Activated T-helper 1 cell treated with Interleukin-2 at 50 U/mL for 16 hours (primary cell): ENCODE measurements around the gene NOTO.
"Not testable (repeated sequence)": the region's sequence is repeated elsewhere in the genome, so short reads cannot be mapped to it uniquely, and the experiment has no call there.

Experiments
- DNase-seq: peaks from one replicate; pipeline ENCODE4 v3.0.0-alpha.2; 2020; ENCODE audit warnings: low read depth

Gene NOTO

GRCh38 chr2:73202156-73203054 is at the start of gene NOTO:
NOTO (plus strand) TSS chr2:73202574; CDS start chr2:73202667, 93 bp downstream.
- no peak for DNase-seq

DNA sequence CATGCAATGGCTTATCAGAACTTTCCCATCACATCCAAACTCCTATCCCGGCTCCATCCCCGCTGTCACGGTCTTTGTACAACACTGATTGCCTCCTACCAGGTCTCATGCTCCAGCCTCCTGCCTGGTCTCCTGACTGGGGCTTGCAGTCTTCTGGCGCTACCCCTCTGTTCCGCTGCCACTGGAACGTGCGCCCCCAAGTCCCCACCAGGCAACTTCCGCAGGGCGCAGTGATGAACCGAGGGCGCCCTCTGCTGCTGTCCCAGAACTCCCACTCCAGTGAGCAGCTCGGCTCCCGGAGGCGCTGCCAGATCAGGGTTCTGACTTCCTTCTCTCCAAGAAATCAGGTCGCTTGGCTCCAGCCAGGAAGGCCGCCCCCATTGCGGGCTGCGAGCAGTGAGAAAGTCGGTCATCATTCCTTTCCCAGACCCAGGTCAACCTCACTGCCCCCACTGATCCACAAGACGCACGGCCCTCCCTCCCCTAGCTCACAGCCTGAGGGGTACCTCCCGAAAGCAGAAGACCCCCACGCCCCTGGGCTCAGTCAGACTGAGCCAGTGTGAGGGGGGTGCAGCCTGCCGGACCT is 45.7 kb upstream of the NOTO start:
- no peak for DNase-seq

GRCh38 chr2:73162856-73163391 is 39.5 kb upstream of the NOTO start:
- DNase-seq = no peak

DNA sequence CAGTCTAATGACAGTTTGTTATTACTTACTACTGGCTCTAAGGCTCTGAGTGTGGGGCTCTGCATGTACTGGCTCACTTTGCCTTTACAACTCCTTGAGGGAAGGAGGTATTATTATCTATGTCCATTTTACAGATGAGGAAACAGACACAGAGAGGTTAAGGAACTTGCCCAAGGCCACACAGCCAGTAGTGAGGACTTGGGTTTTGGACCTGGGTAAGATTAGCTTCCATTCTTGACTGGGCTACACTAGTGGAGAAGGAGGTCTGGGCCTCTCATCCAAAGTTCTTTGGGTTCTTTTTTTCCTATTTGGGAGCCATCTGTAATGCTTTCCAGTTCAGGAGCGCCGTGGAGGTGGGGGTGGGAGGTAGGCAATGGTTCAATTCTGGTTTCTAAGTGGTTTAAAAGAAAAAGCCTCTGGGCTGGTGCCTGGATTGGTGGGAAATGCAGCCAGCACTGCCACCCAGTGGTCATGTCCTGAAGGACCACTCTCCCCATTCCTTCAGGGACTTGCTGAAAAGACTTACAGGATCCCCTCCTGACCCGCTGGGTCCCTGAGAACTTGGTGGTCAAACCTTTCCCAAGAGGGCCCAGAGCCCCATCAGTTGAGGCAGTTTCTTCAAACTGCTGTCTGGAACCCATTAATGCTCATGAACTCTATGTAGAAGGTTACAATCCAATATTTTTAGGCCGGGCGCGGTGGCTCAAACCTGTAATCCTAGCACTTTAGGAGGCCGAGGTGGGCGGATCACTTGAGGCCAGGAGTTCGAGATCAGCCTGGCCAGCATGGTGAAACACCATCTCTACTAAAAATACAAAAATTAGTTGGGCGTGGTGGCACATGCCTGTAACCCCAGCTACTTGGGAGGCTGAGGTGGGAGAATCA is 38.6 kb upstream of the NOTO start:
- DNase-seq = peak; percentile 42

- DNase-seq = not testable (repeated sequence)
Measured at GRCh38 chr2:73165978-73166377, 36.4 kb upstream of the NOTO start.

DNA sequence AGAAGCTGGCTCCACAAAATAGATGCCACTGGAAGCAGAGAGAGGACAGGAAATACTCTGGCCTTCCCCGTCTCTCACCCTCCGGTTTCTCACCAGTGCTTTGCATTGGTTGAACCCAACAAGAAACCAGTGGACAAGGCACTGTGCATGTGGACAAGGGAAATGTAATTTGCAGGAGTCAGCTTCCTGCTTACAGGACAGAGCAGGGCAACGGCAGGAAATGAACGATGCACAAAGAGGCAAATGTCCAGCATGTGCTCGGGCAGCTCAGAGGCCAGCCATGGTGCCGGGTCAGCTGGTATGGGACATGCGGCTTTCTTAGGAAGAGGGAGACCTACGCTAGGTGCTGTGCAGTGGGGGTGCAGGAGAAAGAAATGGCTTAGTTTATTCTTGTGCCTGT is 35.6 kb upstream of the NOTO start:
- not testable (repeated sequence) for DNase-seq

- DNase-seq = not testable (repeated sequence)
Measured at GRCh38 chr2:73168348-73168747, 34.0 kb upstream of the NOTO start.

GRCh38 chr2:73170341-73170740 is 32.0 kb upstream of the NOTO start:
- not testable (repeated sequence) for DNase-seq

DNA sequence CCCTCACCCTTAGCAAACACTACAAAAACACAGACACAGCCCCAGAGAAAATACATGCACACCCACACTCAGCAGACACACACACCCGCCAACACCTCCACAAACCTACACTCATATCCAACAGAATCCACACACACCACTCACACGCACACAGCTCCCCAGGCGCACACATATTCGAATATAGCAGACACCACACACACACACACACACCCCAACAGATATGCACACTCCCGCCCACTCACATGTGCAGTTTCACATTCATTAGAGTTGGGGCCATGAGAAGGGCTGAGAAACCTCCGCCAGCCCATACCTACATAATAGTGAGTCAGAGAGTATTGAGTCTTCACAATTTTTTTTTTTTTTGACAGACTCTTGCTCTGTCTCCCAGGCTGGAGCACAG is 29.4 kb upstream of the NOTO start:
- no peak for DNase-seq

GRCh38 chr2:73173781-73174180 is 28.6 kb upstream of the NOTO start:
- no peak for DNase-seq

DNA sequence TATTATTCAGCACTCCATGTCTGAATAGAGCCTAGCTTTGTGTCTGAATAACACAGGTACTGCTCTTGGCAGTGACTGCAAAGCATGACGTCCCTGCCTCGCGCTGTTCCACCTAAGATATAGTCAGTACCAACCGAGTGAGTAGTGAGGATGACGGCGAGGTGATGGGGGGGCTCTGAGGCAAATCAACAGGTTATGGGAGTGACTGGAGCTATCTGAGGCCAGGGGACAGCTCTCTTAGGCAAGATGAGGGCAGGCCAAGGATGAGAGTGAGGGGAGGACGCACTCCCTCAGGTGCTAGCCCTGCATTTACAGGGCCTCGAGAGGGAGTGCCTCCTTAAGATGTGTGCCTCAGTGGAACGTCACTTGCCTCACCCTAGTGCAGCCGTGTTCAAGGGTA is 28.1 kb upstream of the NOTO start:
- no peak for DNase-seq

- DNase-seq = no peak
Measured at GRCh38 chr2:73174941-73175662, 27.3 kb upstream of the NOTO start.

DNA sequence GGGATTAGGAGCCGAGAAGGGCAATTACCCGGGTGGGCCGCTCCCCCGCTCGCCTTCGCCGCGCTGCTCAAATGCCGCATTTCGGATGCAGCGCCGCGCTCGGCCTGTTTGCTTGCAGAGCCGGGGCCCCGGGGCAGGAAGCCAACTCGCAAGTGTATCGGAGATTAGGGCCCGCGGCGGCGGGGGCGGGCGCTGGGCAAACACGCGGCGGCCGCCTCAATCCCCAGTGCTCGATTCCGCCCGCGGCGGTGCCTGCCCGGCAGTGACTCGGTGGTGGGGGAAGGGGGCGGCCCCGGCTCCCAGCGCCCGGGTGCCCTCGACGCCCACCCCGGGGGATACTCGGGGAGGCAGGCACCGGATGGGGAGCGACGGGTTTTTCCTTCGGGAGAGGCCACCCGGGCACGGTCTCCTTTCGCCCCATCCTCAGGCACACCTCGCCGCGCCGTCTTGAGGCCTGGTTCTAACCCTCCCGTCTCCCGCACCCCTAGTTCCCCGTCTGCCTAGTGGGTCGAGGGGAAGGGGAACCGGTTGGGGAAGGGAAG is 26.6 kb upstream of the NOTO start:
- DNase-seq = peak; percentile 63

GRCh38 chr2:73176205-73176880 is 26.0 kb upstream of the NOTO start:
- DNase-seq = no peak

DNA sequence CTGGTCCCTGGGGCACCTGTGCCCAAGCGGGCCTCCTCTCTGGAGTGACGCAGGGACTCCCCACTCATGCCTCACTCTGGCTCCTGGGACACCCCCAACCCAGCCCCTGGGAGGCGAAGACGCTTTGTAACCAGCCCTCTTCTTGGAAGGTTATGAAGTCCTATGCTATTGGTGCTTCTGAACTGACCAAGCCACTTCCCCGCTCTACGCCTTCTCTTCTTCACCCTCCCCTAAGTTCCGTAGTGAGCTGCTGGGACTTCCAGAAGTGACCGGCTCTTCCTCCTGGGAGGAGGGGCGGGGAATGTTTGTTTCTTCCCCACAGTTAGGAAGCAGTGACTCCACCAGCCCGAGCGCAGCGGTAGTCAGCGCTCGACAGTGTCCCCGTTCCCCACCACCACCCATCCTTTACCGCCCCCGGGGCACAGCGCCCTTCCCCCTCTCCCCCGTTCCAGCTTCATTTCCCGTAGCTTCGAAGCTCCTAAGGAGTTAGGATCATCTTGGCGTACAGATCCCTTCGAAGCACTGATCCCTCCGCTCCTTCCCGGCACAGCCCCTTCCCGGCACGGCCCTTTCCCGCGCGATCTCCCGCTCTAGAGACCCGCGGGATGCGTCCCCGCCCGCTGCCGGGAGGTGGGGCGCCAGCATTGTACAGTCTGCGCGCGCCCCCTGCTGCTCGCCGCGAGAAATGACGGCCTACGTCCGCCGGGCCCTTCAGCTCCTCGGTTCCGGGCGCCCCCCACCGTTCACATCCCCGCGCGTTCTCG is 25.3 kb upstream of the NOTO start:
- peak; percentile 79 for DNase-seq

- no peak for DNase-seq
Measured at GRCh38 chr2:73177645-73178255, 24.6 kb upstream of the NOTO start.

GRCh38 chr2:73185965-73186364 is 16.4 kb upstream of the NOTO start:
- no peak for DNase-seq

GRCh38 chr2:73187549-73187948 is 14.8 kb upstream of the NOTO start:
- no peak for DNase-seq

GRCh38 chr2:73197579-73197978 is 4.8 kb upstream of the NOTO start:
- no peak for DNase-seq
